Measurements from ENCODE around the gene AMMECR1.

The AMMECR1 gene

GRCh38 chrX:110201799-110202198 is 116.1 kb downstream of the AMMECR1 start:
- H3K36me3 ChIP-seq (ENCODE audit: insufficient read depth, low read length): peaks cover 5% of the 10 kb centered on the region; the same call in 1 of the 2 replicates
- TF ChIP-seq CTCF (IDR thresholded peaks at IDR 0.05; ENCODE audit: low read length) (no peak), EZH2 (IDR thresholded peaks at IDR 0.05; ENCODE audit: borderline replicate concordance, low read length) (no peak)
- H3K79me2 ChIP-seq (ENCODE audit: insufficient read depth, low read length): no peaks in the 10 kb centered on the region
- H3K27me3 ChIP-seq (ENCODE audit: insufficient read depth, low read length): no peaks in the 10 kb centered on the region
- no peaks in the 10 kb centered on the region for H3K9me3 ChIP-seq (ENCODE audit: low read length)
- H3K27ac ChIP-seq (ENCODE audit: low read depth, low read length, poor library complexity, severe bottlenecking): no peak overlapping the region
- H4K20me1 ChIP-seq (ENCODE audit: insufficient read depth, low read length): no peaks in the 10 kb centered on the region
- no peaks in the 10 kb centered on the region for H3F3A ChIP-seq (ENCODE audit: insufficient read depth, low read length)
- H2AFZ ChIP-seq (ENCODE audit: low read length): no peak overlapping the region
- H3K9ac ChIP-seq (ENCODE audit: low read length): no peak overlapping the region
- H3K4me3 ChIP-seq (ENCODE audit: low read depth, low read length, poor library complexity, severe bottlenecking): no peak overlapping the region
- H3K4me2 ChIP-seq (ENCODE audit: low read length): no peak overlapping the region
- no peaks in the 10 kb centered on the region for H3K9me2 ChIP-seq (ENCODE audit: low read depth, low read length)
- no peaks in the 10 kb centered on the region for H3K4me1 ChIP-seq (ENCODE audit: insufficient read depth, low read length, severe bottlenecking)

GRCh38 chrX:110194977-110195376 is 122.9 kb downstream of the AMMECR1 start:
- TF ChIP-seq EZH2 (IDR thresholded peaks at IDR 0.05; ENCODE audit: borderline replicate concordance, low read length) (no peak), CTCF (IDR thresholded peaks at IDR 0.05; ENCODE audit: low read length) (no peak)
- no peaks in the 10 kb centered on the region for H3K27me3 ChIP-seq (ENCODE audit: insufficient read depth, low read length)
- H3F3A ChIP-seq (ENCODE audit: insufficient read depth, low read length): no peaks in the 10 kb centered on the region
- H3K9me2 ChIP-seq (ENCODE audit: low read depth, low read length): no peaks in the 10 kb centered on the region
- H4K20me1 ChIP-seq (ENCODE audit: insufficient read depth, low read length): no peaks in the 10 kb centered on the region
- H3K9ac ChIP-seq (ENCODE audit: low read length): no peak overlapping the region
- no peaks in the 10 kb centered on the region for H3K9me3 ChIP-seq (ENCODE audit: low read length)
- H3K4me3 ChIP-seq (ENCODE audit: low read depth, low read length, poor library complexity, severe bottlenecking): no peak overlapping the region
- no peak overlapping the region for H3K27ac ChIP-seq (ENCODE audit: low read depth, low read length, poor library complexity, severe bottlenecking)
- no peaks in the 10 kb centered on the region for H3K36me3 ChIP-seq (ENCODE audit: insufficient read depth, low read length)
- no peak overlapping the region for H3K4me2 ChIP-seq (ENCODE audit: low read length)
- no peaks in the 10 kb centered on the region for H3K79me2 ChIP-seq (ENCODE audit: insufficient read depth, low read length)
- no peak overlapping the region for H2AFZ ChIP-seq (ENCODE audit: low read length)
- no peaks in the 10 kb centered on the region for H3K4me1 ChIP-seq (ENCODE audit: insufficient read depth, low read length, severe bottlenecking)

- H3K9ac ChIP-seq (ENCODE audit: low read length): no peak overlapping the region
- no peaks in the 10 kb centered on the region for H3F3A ChIP-seq (ENCODE audit: insufficient read depth, low read length)
- H2AFZ ChIP-seq (ENCODE audit: low read length): no peak overlapping the region
- no peaks in the 10 kb centered on the region for H3K9me3 ChIP-seq (ENCODE audit: low read length)
- H4K20me1 ChIP-seq (ENCODE audit: insufficient read depth, low read length): no peaks in the 10 kb centered on the region
- no peaks in the 10 kb centered on the region for H3K9me2 ChIP-seq (ENCODE audit: low read depth, low read length)
- H3K4me2 ChIP-seq (ENCODE audit: low read length): no peak overlapping the region
- H3K36me3 ChIP-seq (ENCODE audit: insufficient read depth, low read length): no peaks in the 10 kb centered on the region
- no peaks in the 10 kb centered on the region for H3K27me3 ChIP-seq (ENCODE audit: insufficient read depth, low read length)
- no peaks in the 10 kb centered on the region for H3K79me2 ChIP-seq (ENCODE audit: insufficient read depth, low read length)
- no peaks in the 10 kb centered on the region for H3K4me1 ChIP-seq (ENCODE audit: insufficient read depth, low read length, severe bottlenecking)
- no peak overlapping the region for H3K27ac ChIP-seq (ENCODE audit: low read depth, low read length, poor library complexity, severe bottlenecking)
- no peak overlapping the region for H3K4me3 ChIP-seq (ENCODE audit: low read depth, low read length, poor library complexity, severe bottlenecking)
- TF ChIP-seq EZH2 (IDR thresholded peaks at IDR 0.05; ENCODE audit: borderline replicate concordance, low read length): no peak
Measured at GRCh38 chrX:110192516-110192915, 125.4 kb downstream of the AMMECR1 start.
